Common myeloid progenitor, CD34-positive (primary cell): ENCODE measurements around the gene ZBTB24.

Experiments used
- CTCF ChIA-PET: fragments of 350-600 bp; sonication (Branson Sonifier 250); formaldehyde crosslinking; loops from one replicate; lab custom pipeline; 2021; ENCODE audit warnings: antibody characterized with exemption; lab: Charles Lee
- POLR2A ChIA-PET: fragments of 350-600 bp; sonication (Branson Sonifier 250); formaldehyde crosslinking; loops from one replicate; lab custom pipeline; 2021; ENCODE audit warnings: antibody characterized with exemption; lab: Charles Lee
- DNase-seq, 3 donors: peaks; one replicate each; pipeline versions ENCODE4 v3.0.0 to v3.0.0-alpha.2; 2013
- H3K27ac ChIP-seq, 2 experiments: 1 replicate in 1 of 2; 2 replicates in 1 of 2; pipeline ENCODE4 v1.7.0; 2013; ENCODE audit warnings: inconsistent platforms in 2 of 2, low read length in 2 of 2, mild to moderate bottlenecking in 2 of 2, low read depth in 1 of 2, moderate library complexity in 1 of 2; ENCODE audit not compliant: severe bottlenecking in 2 of 2, insufficient read depth in 1 of 2, poor library complexity in 1 of 2
- H3K27me3 ChIP-seq, 5 experiments: replicated peaks in 2 of 5; 1 replicate in 3 of 5; 2 replicates in 2 of 5; pipeline versions ENCODE4 v1.6.1 to v1.7.0; 2013; ENCODE audit warnings: low read length in 4 of 5, mild to moderate bottlenecking in 2 of 5, moderate library complexity in 2 of 5, inconsistent platforms in 1 of 5; ENCODE audit not compliant: insufficient read depth in 5 of 5, control insufficient read depth in 4 of 5
- H3K36me3 ChIP-seq, 4 experiments: 1 replicate in 2 of 4; 2 replicates in 2 of 4; pipeline versions ENCODE4 v1.6.1 to v1.7.0; 2013; ENCODE audit warnings: low read length in 3 of 4, control low read depth in 1 of 4, mild to moderate bottlenecking in 1 of 4; ENCODE audit not compliant: control insufficient read depth in 4 of 4, insufficient read depth in 4 of 4
- H3K4me1 ChIP-seq, 4 experiments: 1 replicate in 3 of 4; 2 replicates in 1 of 4; pipeline versions ENCODE4 v1.6.1 to v1.7.1; 2013; ENCODE audit warnings: low read length in 3 of 4, mild to moderate bottlenecking in 3 of 4, control low read depth in 1 of 4, inconsistent platforms in 1 of 4, moderate library complexity in 1 of 4; ENCODE audit not compliant: control insufficient read depth in 4 of 4, insufficient read depth in 4 of 4; ENCODE audit errors: control extremely low read depth in 1 of 4
- H3K4me3 ChIP-seq, 7 experiments: 1 replicate in 4 of 7; 2 replicates in 3 of 7; pipeline versions ENCODE4 v1.5.1 to v1.7.0; 2013; ENCODE audit warnings: mild to moderate bottlenecking in 7 of 7, low read length in 6 of 7, moderate library complexity in 6 of 7, inconsistent platforms in 2 of 7, low read depth in 2 of 7, control low read depth in 1 of 7; ENCODE audit not compliant: insufficient read depth in 4 of 7, control insufficient read depth in 1 of 7; ENCODE audit errors: extremely low read depth in 1 of 7
- H3K9me3 ChIP-seq, 5 experiments: 1 replicate in 4 of 5; 2 replicates in 1 of 5; pipeline versions ENCODE4 v1.6.1 to v1.7.1; 2013; ENCODE audit warnings: low read length in 4 of 5, mild to moderate bottlenecking in 2 of 5, inconsistent platforms in 1 of 5, low read depth in 1 of 5, moderate library complexity in 1 of 5; ENCODE audit not compliant: control insufficient read depth in 4 of 5, insufficient read depth in 2 of 5; ENCODE audit errors: control extremely low read depth in 1 of 5
- WGBS: methylation state at CpG from one replicate; pipeline ENCODE4 v1.1.5; 2013; ENCODE audit not compliant: insufficient coverage; 5-methylcytosine and 5-hydroxymethylcytosine counted together

ZBTB24 gene

GRCh38 chr6:109491207-109491938 lies 8.4 kb upstream of the ZBTB24 start:
- CTCF ChIA-PET, result interaction anchor here (0.8 to 2.0 kb wide), 3 partner anchors 16 to 50 kb away, joined by 3 to 7 read pairs (median 6); no protein-coding TSS in a partner anchor
- H3K4me1 ChIP-seq, result peaks cover 0 to 34% (median 5%) of the 10 kb centered on the region in 4 experiments
- no peak overlapping the region for H3K27ac ChIP-seq
- peak in 2 of 3 donors; percentile 55 to 73 for DNase-seq
- H3K27me3 ChIP-seq, result no peaks in the 10 kb centered on the region
- no peak overlapping the region for H3K4me3 ChIP-seq
- H3K36me3 ChIP-seq, result no peaks in the 10 kb centered on the region
- WGBS, result no CpG with 5 or more reads among the region's 5 CpGs
- no peaks in the 10 kb centered on the region for H3K9me3 ChIP-seq
- POLR2A ChIA-PET, result interaction anchor here (1.2 kb wide), 1 partner anchor 12 kb away, joined by 3 read pairs; no protein-coding TSS in a partner anchor

- no CpG with 5 or more reads among the region's 2 CpGs for WGBS
- Histone ChIP-seq H3K4me3 (no peak overlapping the region), H3K36me3 (no peaks in the 10 kb centered on the region), H3K27me3 (no peaks in the 10 kb centered on the region), H3K27ac (no peak overlapping the region), H3K4me1 (peaks cover 0 to 32% (median 5%) of the 10 kb centered on the region in 4 experiments), H3K9me3 (no peaks in the 10 kb centered on the region)
- ChIA-PET POLR2A (no interaction called here), CTCF (interaction anchor here (0.8 to 2.0 kb wide), 3 partner anchors 17 to 49 kb away, joined by 3 to 7 read pairs (median 6); no protein-coding TSS in a partner anchor)
- no peak for DNase-seq
Observed at GRCh38 chr6:109490713-109491112, 7.7 kb upstream of the ZBTB24 start.

GRCh38 chr6:109488001-109488400 lies 5.0 kb upstream of the ZBTB24 start:
- Histone ChIP-seq H3K4me1 (peaks cover 2 to 18% (median 9%) of the 10 kb centered on the region in 4 experiments), H3K9me3 (no peaks in the 10 kb centered on the region), H3K4me3 (no peak overlapping the region), H3K36me3 (no peaks in the 10 kb centered on the region), H3K27ac (no peak overlapping the region), H3K27me3 (no peaks in the 10 kb centered on the region)
- CTCF ChIA-PET, result no interaction called here
- DNase-seq, result no peak
- POLR2A ChIA-PET, result no interaction called here

GRCh38 chr6:109486068-109486467 lies 3.0 kb upstream of the ZBTB24 start:
- ChIA-PET POLR2A (no interaction called here), CTCF (interaction anchor here (1.5 kb wide), 1 partner anchor 302 kb away, joined by 3 read pairs; no protein-coding TSS in a partner anchor)
- Histone ChIP-seq H3K36me3 (peaks cover 0 to 8% (median 4%) of the 10 kb centered on the region in 4 experiments), H3K27ac (no peak overlapping the region), H3K27me3 (no peaks in the 10 kb centered on the region), H3K9me3 (no peaks in the 10 kb centered on the region), H3K4me1 (peaks cover 7 to 27% (median 20%) of the 10 kb centered on the region in 4 experiments), H3K4me3 (no peak overlapping the region)
- no CpG with 5 or more reads among the region's 1 CpG for WGBS
- DNase-seq, result no peak

- ChIA-PET POLR2A (interaction anchor here (0.6 kb wide), 1 partner anchor 36 kb away, joined by 4 read pairs; no protein-coding TSS in a partner anchor), CTCF (interaction anchor here (1.5 kb wide), 1 partner anchor 302 kb away, joined by 3 read pairs; no protein-coding TSS in a partner anchor)
- H3K27ac ChIP-seq, result no peak overlapping the region
- no peaks in the 10 kb centered on the region for H3K27me3 ChIP-seq
- H3K4me1 ChIP-seq, result peaks cover 11 to 31% (median 19%) of the 10 kb centered on the region in 4 experiments
- H3K4me3 ChIP-seq, result no peak overlapping the region
- H3K9me3 ChIP-seq, result no peaks in the 10 kb centered on the region
- WGBS, result no CpG with 5 or more reads among the region's 3 CpGs
- DNase-seq, result no peak
- peaks cover 2 to 14% (median 9%) of the 10 kb centered on the region in 4 experiments for H3K36me3 ChIP-seq
Observed at GRCh38 chr6:109485266-109485935, 2.4 kb upstream of the ZBTB24 start.

GRCh38 chr6:109484122-109484521 lies 1.1 kb upstream of the ZBTB24 start:
- POLR2A ChIA-PET, result no interaction called here
- peaks cover 3 to 24% (median 12%) of the 10 kb centered on the region in 4 experiments for H3K36me3 ChIP-seq
- H3K27me3 ChIP-seq, result no peaks in the 10 kb centered on the region
- CTCF ChIA-PET, result no interaction called here
- H3K4me1 ChIP-seq, result peaks cover 15 to 41% (median 25%) of the 10 kb centered on the region in 4 experiments
- H3K4me3 ChIP-seq, result peak overlapping the region in 3 of 7 experiments; percentile 33 to 83 (median 64)
- no peak overlapping the region for H3K27ac ChIP-seq
- H3K9me3 ChIP-seq, result no peaks in the 10 kb centered on the region
- 84% methylated on average over 2 of the region's 3 CpGs for WGBS
- DNase-seq, result no peak
